Right lung (tissue), 10 donors: ENCODE results near the gene TEX14. TPM values are rescaled to one million over a fixed set of nuclear protein-coding genes. Genes with fewer than 3 reads are reported as not detected.

ENCODE experiments used
- DNase-seq, 2 donors: peaks; one replicate each; pipeline ENCODE4 v3.0.0-alpha.2; 2013
- long read RNA-seq, 8 donors: transcript quantifications; one replicate each; lab custom pipeline, GENCODE V29; 2026
- polyA plus RNA-seq, 5 donors: library from polyadenylated mRNA; unstranded; fragments of 120-200 nt; gene quantifications; one replicate each; pipeline versions ENCODE4 v1.2.1 to v1.2.3, GENCODE V29; 2013; ENCODE audit warnings: inconsistent platforms in 1 of 5, low replicate concordance in 1 of 5; ENCODE audit not compliant: insufficient read length in 5 of 5, insufficient read depth in 1 of 5

Gene TEX14, protein sequence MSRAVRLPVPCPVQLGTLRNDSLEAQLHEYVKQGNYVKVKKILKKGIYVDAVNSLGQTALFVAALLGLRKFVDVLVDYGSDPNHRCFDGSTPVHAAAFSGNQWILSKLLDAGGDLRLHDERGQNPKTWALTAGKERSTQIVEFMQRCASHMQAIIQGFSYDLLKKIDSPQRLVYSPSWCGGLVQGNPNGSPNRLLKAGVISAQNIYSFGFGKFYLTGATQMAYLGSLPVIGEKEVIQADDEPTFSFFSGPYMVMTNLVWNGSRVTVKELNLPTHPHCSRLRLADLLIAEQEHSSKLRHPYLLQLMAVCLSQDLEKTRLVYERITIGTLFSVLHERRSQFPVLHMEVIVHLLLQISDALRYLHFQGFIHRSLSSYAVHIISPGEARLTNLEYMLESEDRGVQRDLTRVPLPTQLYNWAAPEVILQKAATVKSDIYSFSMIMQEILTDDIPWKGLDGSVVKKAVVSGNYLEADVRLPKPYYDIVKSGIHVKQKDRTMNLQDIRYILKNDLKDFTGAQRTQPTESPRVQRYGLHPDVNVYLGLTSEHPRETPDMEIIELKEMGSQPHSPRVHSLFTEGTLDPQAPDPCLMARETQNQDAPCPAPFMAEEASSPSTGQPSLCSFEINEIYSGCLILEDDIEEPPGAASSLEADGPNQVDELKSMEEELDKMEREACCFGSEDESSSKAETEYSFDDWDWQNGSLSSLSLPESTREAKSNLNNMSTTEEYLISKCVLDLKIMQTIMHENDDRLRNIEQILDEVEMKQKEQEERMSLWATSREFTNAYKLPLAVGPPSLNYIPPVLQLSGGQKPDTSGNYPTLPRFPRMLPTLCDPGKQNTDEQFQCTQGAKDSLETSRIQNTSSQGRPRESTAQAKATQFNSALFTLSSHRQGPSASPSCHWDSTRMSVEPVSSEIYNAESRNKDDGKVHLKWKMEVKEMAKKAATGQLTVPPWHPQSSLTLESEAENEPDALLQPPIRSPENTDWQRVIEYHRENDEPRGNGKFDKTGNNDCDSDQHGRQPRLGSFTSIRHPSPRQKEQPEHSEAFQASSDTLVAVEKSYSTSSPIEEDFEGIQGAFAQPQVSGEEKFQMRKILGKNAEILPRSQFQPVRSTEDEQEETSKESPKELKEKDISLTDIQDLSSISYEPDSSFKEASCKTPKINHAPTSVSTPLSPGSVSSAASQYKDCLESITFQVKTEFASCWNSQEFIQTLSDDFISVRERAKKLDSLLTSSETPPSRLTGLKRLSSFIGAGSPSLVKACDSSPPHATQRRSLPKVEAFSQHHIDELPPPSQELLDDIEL (N-terminal part only)
- polyA plus RNA-seq: 1 to 10 TPM in 3 of 5 donors, under 1 TPM in 2; 0.85 to 1.5 (median 1.0) TPM
- long read RNA-seq, donor 1, partial matches to known transcripts: 20 of 20 reads
- long read RNA-seq, donor 1, other reads (novel, unspliced or antisense): 0 of 20 reads
- long read RNA-seq, donor 2: 0 reads
- long read RNA-seq, donor 3: 0 reads
- long read RNA-seq, donor 4: 0 reads
- long read RNA-seq, donor 5: 0 reads
- long read RNA-seq, donor 6: 0 reads
- long read RNA-seq, donor 7: 0 reads
- long read RNA-seq, donor 8: 0 reads

DNA sequence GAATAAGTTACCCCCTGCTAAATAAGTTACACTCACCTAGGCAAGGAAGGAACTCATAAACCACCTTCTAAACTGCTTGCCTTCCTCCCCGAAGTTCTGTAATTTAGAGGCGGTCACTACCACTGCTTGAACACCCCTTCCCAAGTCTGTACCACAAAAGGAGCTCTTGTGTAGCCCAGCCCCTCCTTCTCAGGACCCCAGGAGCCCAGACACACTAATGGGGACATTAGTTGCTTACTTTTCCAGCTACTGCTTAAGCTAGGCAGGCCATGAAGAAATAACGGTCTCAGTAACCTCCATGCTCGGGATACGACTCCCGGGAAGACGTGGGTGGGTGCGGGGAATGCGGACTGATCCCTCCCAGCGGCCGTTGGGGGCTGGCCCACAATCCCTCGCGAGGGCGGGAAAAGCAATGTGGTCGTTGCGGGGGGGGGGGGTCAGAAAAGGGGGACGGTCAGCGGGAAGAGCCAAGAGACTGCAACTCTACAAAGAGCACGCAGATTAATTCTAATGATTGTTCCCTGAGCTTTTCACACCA lies at the start of gene TEX14:
TSS of gene TEX14 (minus strand) at position 345 of the 538 bp plus-strand sequence. CDS start 40,044 bp downstream, outside the sequence.
- no peak for DNase-seq

DNA sequence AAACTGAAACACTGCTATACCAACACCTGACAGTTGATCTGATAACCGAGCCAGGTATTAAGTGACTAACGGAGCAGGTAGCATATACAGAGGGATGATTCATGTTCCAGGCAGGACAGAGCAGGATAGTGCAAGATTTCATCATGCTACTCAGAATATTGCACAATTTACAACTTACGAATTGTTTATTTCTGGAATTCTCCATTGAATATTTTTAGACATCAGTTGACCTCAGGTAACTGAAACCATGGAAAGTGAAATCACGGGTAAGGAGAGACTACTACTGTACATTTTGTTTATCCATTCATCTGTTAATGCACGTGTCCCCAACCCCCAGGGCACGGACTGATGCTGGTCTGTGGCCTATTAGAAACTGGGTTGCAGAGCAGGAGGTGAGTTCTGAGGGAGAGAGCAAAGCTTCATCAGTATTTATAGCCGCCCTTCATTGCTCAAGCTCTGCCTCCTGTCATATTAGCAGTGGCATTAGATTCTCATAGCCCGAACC lies 49.3 kb upstream of the TEX14 start:
- no peak for DNase-seq

DNA sequence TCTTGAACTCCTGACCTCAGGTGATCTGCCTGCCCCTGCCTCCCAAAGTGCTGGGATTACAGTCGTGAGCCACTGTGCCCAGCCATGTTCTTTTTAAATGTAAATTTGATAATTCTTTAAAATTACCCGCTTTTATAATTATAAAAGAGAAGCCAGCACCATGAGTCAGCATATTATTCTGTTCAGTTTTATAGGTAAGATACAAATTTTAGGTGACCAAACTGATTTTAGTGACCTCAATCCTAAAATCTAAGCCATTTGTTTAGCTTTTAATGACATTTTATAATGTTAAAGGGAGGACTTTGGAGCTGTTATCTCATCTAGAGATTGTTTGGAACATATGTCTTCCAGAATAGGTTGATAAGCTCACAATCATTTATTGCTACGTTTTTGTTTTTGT lies 43.0 kb upstream of the TEX14 start:
- DNase-seq: no peak

DNA sequence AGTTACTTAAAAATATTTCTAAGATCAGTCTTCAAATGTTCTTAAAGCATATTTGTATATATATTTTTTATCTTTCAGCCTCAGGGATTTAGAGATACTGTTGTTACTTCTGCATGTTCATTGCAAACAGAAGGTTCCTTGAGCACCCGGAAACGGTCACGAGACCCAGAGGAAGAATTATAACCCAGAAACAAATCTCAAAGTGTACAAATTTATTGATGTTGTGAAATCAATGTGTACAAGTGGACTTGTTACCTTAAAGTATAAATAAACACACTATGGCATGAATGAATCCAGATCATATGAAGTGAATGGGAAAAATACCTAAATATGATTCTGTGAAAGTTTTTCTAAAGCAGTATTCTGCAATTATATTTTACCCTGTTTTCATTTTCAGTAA lies 42.2 kb upstream of the TEX14 start:
- no peak for DNase-seq

DNA sequence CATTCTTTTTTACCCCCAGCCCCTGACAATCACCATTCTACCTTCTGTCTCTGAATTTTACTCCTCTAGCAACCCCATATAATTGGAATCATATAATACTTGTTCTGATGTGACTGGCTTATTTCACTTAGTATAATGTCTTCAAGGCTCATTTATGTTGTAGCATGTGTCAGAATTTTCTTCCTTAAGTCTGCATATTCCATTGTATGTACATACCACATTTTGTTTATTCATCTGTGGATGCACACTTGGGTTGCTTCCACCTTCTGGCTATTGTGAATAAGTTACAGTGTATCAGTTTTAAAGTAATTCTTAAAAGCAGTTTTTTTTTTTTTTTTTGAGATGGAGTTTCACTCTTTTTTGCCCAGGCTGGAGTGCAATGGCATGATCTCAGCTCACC lies 39.1 kb upstream of the TEX14 start:
- DNase-seq: no peak

DNA sequence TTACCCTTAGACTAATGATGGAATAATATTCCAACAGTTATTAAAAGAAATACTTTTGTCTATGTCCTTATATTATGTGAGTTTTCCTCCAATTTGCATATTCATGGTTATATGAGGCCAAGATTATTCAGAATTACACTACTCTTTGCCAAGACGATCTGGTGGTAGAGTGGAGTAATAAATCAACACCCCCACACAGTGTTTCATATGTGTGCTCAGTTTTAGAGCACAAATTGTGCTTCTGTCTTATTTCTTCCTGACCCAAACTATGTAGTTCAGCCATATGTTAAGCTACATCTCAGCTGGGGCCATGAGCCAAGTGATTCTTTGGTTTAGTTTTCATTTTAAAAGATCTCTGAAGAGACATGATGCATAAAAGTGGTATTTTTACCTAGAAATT lies 37.0 kb upstream of the TEX14 start:
- no peak for DNase-seq

DNA sequence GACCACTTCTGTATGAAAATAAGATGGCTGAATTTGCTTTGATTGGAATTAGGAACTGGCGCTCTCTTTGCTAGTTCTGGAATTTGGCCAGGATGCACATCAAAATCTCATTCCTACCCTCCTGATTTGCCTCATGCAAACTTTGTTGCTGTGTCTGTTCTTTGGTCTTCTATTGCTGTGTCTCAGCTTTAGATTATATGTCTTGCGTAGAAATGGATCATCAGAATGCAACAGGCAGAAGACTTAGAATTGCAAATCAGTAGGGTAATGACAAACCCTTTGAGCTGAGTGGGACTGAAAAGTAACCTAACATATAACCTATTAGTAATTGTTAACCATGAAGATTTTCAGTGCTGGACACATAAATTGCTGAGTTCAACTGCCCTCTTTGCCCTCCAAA lies 30.9 kb upstream of the TEX14 start:
- no peak for DNase-seq

DNA sequence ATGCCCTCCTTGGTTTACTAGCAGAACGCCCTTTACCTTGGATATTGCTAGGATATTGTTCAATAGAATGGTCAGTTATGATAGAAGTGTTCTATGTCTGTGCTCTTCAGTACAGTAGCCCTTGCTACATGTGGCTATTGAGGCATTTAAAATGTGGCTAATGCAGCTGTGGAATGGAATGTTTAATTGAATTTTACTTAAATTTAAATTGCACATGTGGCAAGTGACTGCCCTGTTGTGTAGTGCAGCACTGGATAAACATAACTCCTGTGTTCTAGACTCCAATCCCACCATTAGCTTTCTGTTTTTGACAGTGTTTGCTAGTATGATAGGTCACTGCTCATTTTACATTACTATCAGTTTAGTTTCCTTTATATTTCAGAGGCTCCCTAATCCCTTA lies 30.4 kb upstream of the TEX14 start:
- DNase-seq: no peak

DNA sequence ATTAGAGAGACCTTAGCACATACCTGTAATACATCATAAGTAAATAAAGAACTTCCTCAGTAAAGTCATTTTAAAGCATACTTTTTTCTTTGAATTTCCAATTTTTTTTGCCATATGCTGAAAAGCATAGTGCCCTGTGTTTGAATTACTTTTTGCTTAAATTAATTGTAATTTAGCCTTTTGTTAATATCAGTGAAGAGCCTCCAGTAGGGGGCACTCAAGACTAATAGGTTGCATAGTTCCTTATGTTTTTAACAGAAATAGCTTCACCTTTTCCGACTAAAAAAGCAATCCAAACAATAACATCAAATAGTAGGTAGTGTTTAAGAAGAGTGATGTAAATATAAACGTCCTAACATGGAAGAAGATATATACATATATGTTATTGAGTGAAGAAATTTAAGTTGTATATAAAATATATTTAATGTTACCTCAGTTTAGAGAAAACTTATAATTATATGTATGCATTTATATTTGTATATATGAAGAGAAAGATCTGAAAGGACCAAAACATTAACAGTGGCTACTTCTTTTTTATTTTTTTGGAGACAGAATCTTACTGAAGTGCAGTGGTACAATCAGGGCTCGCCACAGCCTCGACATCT lies 19.2 kb upstream of the TEX14 start:
- peak; percentile 16 to 36 for DNase-seq

DNA sequence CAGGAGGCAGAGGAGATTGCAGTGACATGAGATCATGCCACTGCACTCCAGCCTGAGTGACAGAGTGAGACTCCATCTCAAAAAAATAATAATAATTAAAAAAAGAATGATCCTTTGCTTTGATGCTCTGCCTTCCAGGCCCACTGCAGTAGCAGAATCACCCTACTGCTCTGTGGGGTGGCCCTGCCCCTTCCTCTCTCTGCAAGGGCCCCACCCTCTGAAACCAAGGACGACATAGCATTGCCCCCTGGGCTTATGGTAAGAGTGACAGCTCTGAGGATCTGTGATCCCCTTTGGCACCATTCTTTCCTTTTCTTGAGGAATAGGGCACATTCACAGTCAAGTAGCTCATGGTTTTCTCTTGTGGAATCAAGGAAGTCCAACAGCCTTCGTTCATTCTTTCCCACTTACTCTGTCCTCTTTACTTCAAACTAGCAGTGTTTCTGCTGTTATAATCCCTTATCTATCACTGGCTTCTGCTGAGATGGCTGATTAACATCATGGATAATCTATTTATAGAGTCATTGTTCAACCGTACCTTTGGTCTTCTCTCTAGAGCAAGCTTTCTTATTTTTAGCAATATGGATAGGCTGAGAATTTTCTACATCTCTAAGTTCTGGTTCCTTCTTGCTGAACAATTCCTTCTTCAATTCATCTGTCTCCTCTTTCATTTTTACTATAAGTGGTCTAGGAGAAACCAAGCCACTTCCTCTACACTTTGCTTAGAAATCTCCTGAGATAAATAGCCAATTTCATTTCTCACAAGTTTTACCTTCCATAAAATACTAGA lies 14.7 kb upstream of the TEX14 start:
- DNase-seq: no peak

DNA sequence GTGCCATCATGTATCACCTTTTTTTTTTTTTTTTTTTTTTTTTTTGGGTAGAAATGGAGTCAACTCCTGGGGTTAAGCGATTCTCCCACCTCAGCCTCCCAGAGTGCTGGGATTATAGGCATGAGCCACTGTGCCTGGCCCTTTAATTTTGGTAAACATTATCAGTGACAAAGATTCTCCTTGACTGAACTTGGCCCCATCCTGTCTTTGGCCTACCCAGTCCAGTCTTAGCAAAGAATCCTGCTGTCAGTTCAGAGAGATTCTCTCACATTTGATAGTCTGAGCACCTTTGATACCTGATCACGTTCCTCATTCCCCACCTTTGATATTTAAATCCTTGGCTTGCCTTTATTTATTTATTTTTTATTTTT lies 12.1 kb upstream of the TEX14 start:
- DNase-seq: no peak

DNA sequence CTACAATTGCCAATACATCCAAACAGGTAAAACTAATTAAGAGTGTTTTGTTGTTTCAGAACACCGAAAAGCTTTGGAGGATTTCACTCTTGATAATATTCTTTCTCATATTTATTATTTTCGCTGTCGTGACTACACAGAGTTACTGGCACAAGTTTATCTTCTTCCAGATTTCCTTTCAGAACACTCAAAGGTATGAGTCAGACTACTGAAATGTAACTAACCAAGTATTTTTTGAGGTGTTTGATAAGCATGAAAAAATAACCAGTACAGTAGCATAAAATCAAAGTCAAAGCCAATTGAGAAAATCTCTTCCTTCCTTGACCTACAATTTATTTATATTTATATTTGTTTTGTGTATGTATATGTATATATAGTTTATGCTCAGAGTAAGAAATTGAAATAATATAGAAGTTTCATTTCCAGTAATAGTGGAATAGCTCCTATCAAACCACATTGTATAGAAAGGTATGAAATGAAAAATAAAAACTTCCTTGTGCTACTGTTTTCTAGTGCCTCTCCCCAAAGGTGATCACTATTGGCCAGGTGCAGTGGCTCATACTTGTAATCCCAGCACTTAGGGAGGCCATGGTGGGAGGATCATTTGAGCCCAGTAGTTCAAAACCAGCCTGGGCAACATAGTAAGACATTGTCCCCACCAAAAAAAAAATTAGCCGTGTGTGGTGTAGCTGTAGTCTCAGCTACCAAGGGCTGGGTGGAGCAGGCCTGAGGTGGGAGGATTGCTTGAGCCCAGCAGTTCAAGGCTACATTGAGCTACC lies 11.5 kb upstream of the TEX14 start:
- DNase-seq: no peak

DNA sequence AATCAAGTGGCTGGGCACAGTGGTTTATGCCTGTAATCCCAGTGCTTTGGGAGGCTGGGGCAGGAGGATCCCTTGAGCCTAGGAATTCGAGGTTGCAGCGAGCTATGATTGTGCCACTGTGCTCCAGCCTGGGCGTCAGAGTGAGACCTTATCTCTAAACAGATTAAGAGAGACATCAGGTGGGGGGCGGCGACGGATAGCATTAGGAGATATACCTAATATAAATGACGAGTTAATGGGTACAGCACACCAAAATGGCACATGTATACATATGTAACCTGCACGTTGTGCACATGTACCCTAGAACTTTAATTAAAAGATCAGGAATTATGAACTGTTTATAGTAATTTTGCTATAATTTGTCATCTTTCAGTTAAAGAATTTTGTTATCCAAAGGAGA lies 10.9 kb upstream of the TEX14 start:
- no peak for DNase-seq

DNA sequence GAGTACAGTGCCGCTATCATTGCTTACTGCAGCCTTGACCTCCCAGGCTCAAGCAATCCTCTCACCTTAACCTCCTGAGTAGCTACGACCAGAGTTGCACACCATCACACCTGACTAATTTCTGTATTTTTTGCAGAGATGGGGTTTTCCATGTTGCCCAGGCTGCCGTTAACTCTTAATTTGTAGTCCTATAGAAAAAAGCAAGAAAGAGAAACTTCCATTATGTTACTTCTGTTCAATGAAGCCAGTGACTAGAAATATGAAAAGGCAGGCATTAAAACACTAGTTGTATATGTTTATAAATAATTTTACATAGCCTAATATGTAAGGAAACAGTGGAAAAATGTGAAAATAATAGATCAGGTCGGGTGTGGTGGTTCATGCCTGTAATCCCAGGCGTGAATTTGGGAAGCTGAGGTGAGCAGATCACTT lies 10.2 kb upstream of the TEX14 start:
- DNase-seq: no peak

DNA sequence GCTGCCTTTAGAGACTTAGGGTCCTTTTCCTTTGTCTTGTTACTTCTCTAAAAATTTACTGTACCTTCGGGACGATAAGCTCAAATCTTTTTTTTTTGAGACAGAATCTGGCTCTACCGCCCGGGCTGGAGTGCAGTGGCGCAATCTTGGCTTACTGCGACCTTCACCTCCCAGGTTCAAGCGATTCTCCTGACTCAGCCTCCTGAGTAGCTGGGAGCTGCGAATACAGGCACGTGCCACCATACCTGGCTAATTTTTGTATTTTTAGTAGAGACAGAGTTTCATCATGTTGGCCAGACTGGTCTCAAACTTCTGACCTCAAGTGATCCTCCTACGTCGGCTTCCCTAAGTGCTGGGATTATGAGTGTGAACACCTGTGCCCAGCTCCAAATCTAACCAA lies 7.9 kb upstream of the TEX14 start:
- no peak for DNase-seq

DNA sequence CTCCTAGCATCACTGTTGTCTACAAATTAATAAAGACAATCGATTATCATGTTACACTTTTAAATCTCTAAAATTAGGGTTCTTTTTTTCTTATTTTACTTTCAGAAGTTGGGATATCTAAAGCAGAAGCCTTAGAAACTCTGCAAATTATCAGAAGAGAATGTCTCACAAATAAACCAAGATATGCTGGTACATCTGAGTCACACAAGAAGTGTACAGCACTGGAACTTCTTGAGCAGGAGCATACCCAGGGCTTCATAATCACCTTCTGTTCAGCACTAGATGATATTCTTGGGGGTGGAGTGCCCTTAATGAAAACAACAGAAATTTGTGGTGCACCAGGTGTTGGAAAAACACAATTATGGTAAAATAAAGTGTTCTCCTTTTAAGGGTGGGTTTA lies 3.0 kb upstream of the TEX14 start:
- no peak for DNase-seq

DNA sequence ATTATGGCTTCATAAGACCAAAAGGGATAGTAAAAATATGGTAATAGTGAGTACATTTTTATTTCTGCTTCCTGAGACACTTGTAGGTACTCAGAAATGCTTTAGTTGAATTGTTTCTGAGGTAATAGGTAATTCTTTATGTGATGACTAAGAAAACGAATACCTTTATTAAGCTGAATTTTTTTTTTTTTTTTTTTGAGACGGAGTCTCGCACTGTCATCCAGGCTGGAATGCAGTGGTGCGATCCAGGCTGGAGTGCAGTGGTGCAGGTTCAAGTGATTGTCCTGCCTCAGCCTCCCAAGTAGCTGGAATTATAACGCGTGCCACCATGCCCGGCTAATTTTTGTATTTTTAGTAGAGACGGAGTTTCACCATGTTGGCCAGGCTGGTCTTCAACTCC lies 2.5 kb upstream of the TEX14 start:
- no peak for DNase-seq

DNA sequence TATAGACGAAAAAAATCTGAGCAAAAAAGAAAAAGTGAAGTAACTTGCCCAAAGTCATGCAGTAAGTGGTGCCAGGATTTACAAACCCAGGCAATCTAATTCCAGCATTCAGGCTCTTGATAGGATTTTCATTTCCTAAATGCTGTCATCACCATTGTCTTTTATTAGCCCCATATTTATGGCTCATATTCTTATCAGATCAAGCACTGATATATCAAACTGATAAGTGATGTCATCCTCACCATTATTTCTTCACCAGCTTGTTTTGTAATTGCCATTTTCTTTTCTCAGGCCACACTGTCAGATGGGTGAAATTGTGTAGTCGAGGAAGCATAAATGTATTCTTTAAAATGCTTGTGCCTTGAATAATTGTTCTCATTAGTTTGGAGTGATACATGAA lies 1.9 kb upstream of the TEX14 start:
- DNase-seq: no peak

DNA sequence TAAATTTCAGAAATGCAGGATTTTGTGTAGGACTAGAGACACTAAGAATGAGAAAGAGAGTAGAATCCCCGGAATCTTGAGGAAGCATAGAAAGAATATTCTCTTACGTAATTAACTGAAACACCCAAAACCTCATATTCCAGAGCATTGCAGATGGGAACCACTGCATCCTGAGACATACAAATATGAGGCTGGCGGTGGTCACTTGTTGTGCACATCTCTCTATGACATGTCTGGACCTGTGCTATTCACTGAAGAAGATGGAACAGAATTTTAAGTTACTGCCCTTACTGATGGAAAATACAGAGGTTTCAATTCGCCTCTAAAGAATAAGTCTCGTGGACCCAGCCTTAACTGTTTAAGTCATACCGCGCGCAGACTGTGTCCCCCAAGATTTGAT lies 1.4 kb upstream of the TEX14 start:
- DNase-seq: no peak
